Peyer's patch (tissue), 4 donors: ENCODE results near the gene TREML4.

Experiments used
- POLR2A ChIP-seq, 2 donors: fragments of 450-650 bp; IDR thresholded peaks; one replicate each; pipeline ENCODE4 v1.5.1; 2017; ENCODE audit warnings: antibody characterized with exemption in 2 of 2, mild to moderate bottlenecking in 2 of 2, moderate library complexity in 2 of 2
- TF ChIP-seq, protein P1 (sequence below), 6 experiments: fragments of 450-650 bp in 4 of 6; fragments of 200-600 bp in 2 of 6; sonication (generic) in 1 of 6; IDR thresholded peaks; one replicate each; pipeline ENCODE4 v1.5.1; 2017 to 2019; ENCODE audit warnings: antibody characterized with exemption in 6 of 6, mild to moderate bottlenecking in 3 of 6, moderate library complexity in 1 of 6

DNA sequence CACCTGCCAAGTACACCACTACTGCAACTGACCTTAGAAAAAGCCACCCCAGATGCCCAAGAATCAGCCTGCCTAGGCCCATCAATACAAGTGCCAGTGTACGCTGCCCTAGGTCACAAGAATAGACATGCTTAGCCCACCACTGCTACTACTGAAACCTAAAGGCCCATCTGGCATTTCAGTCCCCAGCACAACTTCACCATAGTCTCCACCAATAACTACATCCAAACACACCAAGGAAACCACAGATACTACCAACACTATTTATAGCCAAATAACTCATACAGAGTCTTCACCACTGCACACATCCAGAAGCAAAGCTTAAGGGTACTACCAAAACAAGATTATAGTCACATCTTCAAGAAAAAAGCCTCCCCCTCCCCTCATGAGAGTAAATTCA is 28.2 kb downstream of the TREML4 start:
- no peak for TF ChIP-seq POLR2A (IDR thresholded peaks at IDR 0.05)
- TF ChIP-seq, protein P1, sequence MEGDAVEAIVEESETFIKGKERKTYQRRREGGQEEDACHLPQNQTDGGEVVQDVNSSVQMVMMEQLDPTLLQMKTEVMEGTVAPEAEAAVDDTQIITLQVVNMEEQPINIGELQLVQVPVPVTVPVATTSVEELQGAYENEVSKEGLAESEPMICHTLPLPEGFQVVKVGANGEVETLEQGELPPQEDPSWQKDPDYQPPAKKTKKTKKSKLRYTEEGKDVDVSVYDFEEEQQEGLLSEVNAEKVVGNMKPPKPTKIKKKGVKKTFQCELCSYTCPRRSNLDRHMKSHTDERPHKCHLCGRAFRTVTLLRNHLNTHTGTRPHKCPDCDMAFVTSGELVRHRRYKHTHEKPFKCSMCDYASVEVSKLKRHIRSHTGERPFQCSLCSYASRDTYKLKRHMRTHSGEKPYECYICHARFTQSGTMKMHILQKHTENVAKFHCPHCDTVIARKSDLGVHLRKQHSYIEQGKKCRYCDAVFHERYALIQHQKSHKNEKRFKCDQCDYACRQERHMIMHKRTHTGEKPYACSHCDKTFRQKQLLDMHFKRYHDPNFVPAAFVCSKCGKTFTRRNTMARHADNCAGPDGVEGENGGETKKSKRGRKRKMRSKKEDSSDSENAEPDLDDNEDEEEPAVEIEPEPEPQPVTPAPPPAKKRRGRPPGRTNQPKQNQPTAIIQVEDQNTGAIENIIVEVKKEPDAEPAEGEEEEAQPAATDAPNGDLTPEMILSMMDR (IDR thresholded peaks at IDR 0.05) = no peak
